Naive B cell (primary cell): ENCODE data around the gene NXPE2. TPM values are rescaled to one million over a fixed set of nuclear protein-coding genes. Genes with fewer than 3 reads are reported as not detected.

Experiments
- ATAC-seq, 2 donors: fragments of 150-1000 bp; cut with Tn5 transposase; 2 replicates each; pipeline ENCODE4 v1.10.0; 2021; ENCODE audit warnings: low read depth in 2 of 2, mild to moderate bottlenecking in 2 of 2, moderate library complexity in 2 of 2
- DNase-seq: peaks from one replicate; pipeline ENCODE4 v3.0.0; 2022
- H3K27ac Mint-ChIP-seq, 6 donors: one replicate each; pipeline ENCODE4 v1.8.0; 2020 to 2022; ENCODE audit warnings: mild to moderate bottlenecking in 6 of 6, mixed read lengths in 6 of 6, moderate library complexity in 5 of 6, inconsistent platforms in 2 of 6
- H3K27me3 Mint-ChIP-seq, 3 donors: one replicate each; pipeline ENCODE4 v1.8.0; 2021 to 2022; ENCODE audit warnings: mixed read lengths in 3 of 3, mild to moderate bottlenecking in 1 of 3
- H3K36me3 Mint-ChIP-seq, 2 donors: one replicate each; pipeline ENCODE4 v1.8.0; 2020 to 2022; ENCODE audit warnings: mixed read lengths in 2 of 2, inconsistent platforms in 1 of 2, mild to moderate bottlenecking in 1 of 2
- H3K4me1 Mint-ChIP-seq, 3 donors: one replicate each; pipeline ENCODE4 v1.8.0; 2020 to 2022; ENCODE audit warnings: mixed read lengths in 3 of 3, inconsistent platforms in 1 of 3, mild to moderate bottlenecking in 1 of 3, moderate library complexity in 1 of 3
- H3K4me3 Mint-ChIP-seq, 8 donors: one replicate each; pipeline ENCODE4 v1.8.0; 2020 to 2022; ENCODE audit warnings: mild to moderate bottlenecking in 8 of 8, mixed read lengths in 8 of 8, moderate library complexity in 8 of 8, inconsistent platforms in 2 of 8
- H3K9me3 Mint-ChIP-seq, 7 donors: one replicate each; pipeline ENCODE4 v1.8.0; 2020 to 2022; ENCODE audit warnings: mixed read lengths in 7 of 7, mild to moderate bottlenecking in 5 of 7, inconsistent platforms in 2 of 7, moderate library complexity in 1 of 7
- polyA plus RNA-seq, 6 donors: library from polyadenylated mRNA; unstranded; fragments of 300-500 nt; fragmentation: Illumina TruSeq; gene quantifications; one replicate each; pipeline ENCODE4 v1.2.3, GENCODE V29; 2021; ENCODE audit warnings: low read depth in 6 of 6

NXPE2 gene
- polyA plus RNA-seq, 6 donors from 2014 or later = not detected

DNA sequence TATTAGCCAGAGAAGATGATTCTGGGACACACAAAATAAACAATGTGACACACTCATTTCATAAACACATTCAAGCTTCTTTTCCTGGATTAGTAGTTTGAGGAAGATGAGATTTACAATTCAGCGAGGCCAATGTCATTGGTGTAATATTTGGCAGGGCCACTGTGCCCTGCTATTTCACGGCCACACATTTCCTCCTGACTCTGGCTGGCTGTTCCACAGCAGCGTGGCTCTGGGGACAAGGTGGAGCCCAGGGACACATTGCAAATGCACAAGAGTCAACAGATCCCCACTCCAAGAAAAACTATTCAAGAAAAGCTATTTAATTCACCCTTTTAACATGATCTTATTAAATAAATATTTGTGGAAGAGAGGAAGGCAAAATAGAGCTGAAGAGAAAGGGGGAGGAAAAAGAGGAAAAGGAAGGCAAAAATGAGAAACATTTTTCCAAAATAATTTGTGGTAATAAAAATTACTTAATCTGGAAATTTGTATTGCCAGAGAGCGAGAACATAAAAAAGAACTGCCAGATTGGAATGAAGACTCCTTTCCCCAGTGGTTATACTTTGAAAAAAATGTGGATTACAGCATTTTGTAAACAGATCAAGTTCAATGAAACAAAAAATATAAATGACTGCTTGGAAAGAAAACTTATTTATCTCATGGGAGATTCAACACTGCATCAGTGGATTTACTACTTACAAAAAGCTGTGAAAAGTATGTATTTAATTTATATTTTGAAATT, 27.1 kb downstream of the NXPE2 start:
- DNase-seq (no peak), ATAC-seq (no peak)
- Mint-ChIP-seq H3K27me3 (peaks cover 0 to 6% (median 0%) of the 10 kb centered on the region in 3 donors), H3K4me3 (no peak overlapping the region), H3K27ac (no peak overlapping the region), H3K4me1 (no peaks in the 10 kb centered on the region), H3K36me3 (no peaks in the 10 kb centered on the region), H3K9me3 (peaks cover 0 to 12% (median 3%) of the 10 kb centered on the region in 7 donors)

DNA sequence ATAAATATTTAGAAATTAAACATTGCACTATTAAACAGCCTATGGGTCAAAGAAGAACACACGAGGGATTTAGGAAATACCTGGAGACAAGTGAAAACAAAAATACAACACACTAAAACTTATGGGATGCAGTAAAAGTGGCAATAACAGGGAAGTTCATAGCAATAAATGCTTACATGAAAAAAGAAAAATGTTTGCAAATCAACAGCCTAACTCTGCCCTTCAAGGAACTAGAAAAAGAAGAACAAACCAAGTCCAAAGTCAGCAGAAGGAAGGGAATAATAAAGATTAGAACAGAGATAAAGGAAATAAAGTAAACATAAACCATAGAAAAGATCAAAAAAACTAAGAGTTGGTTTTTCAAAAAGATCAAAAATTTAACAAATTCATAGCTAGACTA, 31.6 kb downstream of the NXPE2 start:
- Mint-ChIP-seq H3K36me3 (no peaks in the 10 kb centered on the region), H3K27me3 (no peaks in the 10 kb centered on the region), H3K4me3 (no peak overlapping the region), H3K27ac (no peak overlapping the region), H3K4me1 (no peaks in the 10 kb centered on the region), H3K9me3 (peaks cover 0 to 28% (median 10%) of the 10 kb centered on the region in 7 donors)
- DNase-seq (no peak), ATAC-seq (no peak)

DNA sequence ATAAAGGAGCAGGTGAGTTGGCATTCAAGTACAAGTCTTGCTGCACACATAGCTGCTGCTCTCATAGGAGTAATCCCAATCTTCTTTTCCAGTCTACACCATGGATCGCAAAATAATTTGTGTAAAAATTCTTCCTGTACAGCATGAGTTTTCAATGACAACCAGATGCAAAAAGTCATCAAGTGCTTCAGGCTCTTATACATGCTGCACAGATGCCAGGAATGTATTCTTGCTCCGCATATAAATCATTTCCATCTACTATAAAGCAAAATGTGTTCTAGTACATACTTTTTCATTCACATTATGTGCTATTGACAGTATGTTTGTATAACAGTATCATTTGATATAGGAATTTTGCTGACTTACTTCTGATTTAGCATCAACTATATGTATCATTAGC, 35.4 kb downstream of the NXPE2 start:
- Mint-ChIP-seq H3K27me3 (no peaks in the 10 kb centered on the region), H3K4me3 (no peak overlapping the region), H3K36me3 (no peaks in the 10 kb centered on the region)

DNA sequence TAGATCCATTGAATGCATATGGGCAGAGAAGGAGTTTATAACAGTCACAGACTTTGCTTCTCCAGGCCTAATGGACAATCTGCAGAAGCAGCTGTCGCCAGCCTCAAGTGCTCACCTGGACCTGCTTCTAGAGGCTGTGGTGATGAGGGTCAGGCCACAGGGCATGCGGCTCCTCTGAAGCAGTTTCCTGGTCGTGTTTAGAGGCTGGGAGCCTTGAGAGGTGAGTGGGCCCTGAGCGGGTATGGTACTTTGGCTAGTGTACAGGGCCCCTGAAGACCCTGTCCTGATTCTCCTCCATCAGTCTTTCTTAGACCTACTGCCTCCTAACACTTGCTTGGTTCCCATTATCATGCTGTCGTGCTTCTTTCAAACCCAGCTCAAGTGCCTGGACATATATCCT, 41.2 kb downstream of the NXPE2 start:
- Mint-ChIP-seq H3K27me3 (no peaks in the 10 kb centered on the region), H3K4me1 (no peaks in the 10 kb centered on the region), H3K9me3 (peaks cover 0 to 5% (median 0%) of the 10 kb centered on the region in 7 donors), H3K36me3 (no peaks in the 10 kb centered on the region), H3K27ac (no peak overlapping the region), H3K4me3 (no peak overlapping the region)
- ATAC-seq = no peak
- DNase-seq = no peak

More for the DNA sequence above, 35.4 kb downstream of the NXPE2 start:
- ATAC-seq = no peak
- DNase-seq = no peak
- no peaks in the 10 kb centered on the region for H3K4me1 Mint-ChIP-seq
- H3K27ac Mint-ChIP-seq = no peak overlapping the region
- H3K9me3 Mint-ChIP-seq = peaks cover 0 to 22% (median 10%) of the 10 kb centered on the region in 7 donors

DNA sequence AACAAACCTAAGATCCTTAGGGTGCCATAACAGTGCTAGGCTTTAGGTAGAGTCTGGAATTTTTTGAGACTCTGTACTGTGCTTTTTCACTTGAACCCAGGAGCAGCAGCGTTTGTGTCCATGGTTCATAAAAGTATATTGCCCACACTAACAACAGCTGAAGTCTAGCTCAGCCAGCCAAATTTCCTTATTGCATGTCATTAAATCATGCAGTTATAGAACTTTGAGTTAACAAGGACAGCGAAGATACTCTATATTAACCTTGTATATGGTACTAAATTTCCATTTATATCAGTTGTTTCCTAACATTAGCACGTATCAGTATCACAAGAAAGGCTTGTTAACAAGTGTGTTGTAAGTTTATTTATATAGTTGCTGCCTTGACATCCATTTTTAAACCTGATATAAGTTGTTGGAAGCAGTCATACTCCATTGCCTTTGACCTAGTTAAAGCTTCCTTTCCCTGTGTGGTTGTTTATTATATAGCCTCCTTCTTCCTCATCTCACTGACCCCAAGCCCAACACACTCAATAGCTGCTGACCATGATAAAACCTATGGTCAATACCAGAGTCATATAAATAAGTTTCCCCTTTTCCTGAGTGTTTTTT, 46.7 kb downstream of the NXPE2 start:
- peaks cover 5 to 17% (median 10%) of the 10 kb centered on the region in 7 donors for H3K9me3 Mint-ChIP-seq

DNA sequence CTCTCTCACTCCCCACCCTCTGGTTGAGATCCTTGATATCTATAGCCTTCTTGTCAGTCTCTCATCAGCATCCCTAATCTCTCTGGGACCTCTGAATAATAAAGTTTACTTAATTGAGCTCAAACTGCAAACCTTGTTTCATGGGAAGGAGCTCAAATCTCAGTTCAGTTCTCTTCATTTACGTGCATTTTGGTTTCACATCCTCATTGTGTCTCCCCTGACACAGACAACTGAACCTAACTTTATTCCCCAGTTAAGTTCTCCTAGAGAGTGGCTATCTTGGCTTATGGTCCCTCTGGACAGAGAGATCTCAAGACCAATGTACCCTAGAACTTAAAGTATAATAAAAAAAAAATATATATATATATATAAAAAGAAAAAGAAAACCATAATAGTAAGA, 47.3 kb downstream of the NXPE2 start:
- H3K9me3 Mint-ChIP-seq = peaks cover 5 to 17% (median 10%) of the 10 kb centered on the region in 7 donors
- DNase-seq (no peak), ATAC-seq (no peak)
- H3K4me1 Mint-ChIP-seq = no peaks in the 10 kb centered on the region
- no peak overlapping the region for H3K4me3 Mint-ChIP-seq
- H3K27ac Mint-ChIP-seq = no peak overlapping the region
- no peaks in the 10 kb centered on the region for H3K36me3 Mint-ChIP-seq
- H3K27me3 Mint-ChIP-seq = peaks cover 0 to 8% (median 0%) of the 10 kb centered on the region in 3 donors

More for the DNA sequence above, 46.7 kb downstream of the NXPE2 start:
- DNase-seq (no peak), ATAC-seq (no peak)
- H3K27ac Mint-ChIP-seq = no peak overlapping the region
- no peak overlapping the region for H3K4me3 Mint-ChIP-seq
- H3K4me1 Mint-ChIP-seq = no peaks in the 10 kb centered on the region
- H3K27me3 Mint-ChIP-seq = peaks cover 0 to 5% (median 0%) of the 10 kb centered on the region in 3 donors
- no peaks in the 10 kb centered on the region for H3K36me3 Mint-ChIP-seq

DNA sequence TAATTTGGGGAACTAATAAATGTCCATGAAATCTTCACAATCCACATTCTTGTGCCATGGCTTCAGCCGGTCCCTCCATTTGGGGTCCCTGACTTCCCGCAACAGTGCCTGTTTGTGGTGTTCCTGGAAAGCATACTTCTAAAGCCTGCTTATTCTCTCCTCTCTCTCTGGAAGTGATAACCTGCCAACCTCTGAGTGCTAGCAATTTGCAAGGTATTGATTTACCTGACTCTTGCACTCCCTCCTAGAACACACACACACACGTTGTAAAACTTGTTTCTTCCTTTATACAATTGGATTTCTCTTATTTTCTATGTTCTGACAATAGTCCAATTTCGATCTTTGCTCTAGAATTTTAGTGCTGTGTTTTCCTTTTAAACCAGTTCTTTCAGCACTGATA, 58.5 kb downstream of the NXPE2 start:
- Mint-ChIP-seq H3K27me3 (peaks cover 4 to 24% (median 9%) of the 10 kb centered on the region in 3 donors), H3K4me3 (no peak overlapping the region), H3K9me3 (peaks cover 3 to 14% (median 8%) of the 10 kb centered on the region in 7 donors), H3K4me1 (no peaks in the 10 kb centered on the region), H3K36me3 (peaks cover 0 to 8% of the 10 kb centered on the region in 2 donors), H3K27ac (no peak overlapping the region)
- DNase-seq (no peak), ATAC-seq (no peak)

DNA sequence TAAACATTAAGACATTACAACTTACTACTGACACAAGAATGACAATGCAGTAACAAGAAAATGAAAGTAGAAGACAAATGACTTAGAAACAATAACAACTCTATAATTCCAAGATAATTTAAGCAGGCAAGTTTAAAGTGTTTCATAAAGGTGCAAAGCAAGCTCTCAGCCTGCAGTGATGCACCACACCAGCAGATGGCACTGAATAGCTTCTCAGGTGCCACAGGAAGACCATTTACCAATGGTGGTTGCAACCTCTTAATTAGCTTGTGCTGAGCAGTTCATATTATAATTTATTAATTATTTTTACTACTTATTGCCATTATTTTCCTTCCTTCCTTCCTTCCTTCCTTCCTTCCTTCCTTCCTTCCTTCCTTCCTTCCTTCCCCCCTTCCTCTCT, 60.6 kb downstream of the NXPE2 start:
- Mint-ChIP-seq H3K27me3 (peaks cover 4 to 16% (median 9%) of the 10 kb centered on the region in 3 donors), H3K36me3 (peaks cover 0 to 8% of the 10 kb centered on the region in 2 donors), H3K27ac (no peak overlapping the region), H3K4me3 (no peak overlapping the region), H3K9me3 (peaks cover 3 to 14% (median 8%) of the 10 kb centered on the region in 7 donors), H3K4me1 (no peaks in the 10 kb centered on the region)
- DNase-seq (no peak), ATAC-seq (no peak)

DNA sequence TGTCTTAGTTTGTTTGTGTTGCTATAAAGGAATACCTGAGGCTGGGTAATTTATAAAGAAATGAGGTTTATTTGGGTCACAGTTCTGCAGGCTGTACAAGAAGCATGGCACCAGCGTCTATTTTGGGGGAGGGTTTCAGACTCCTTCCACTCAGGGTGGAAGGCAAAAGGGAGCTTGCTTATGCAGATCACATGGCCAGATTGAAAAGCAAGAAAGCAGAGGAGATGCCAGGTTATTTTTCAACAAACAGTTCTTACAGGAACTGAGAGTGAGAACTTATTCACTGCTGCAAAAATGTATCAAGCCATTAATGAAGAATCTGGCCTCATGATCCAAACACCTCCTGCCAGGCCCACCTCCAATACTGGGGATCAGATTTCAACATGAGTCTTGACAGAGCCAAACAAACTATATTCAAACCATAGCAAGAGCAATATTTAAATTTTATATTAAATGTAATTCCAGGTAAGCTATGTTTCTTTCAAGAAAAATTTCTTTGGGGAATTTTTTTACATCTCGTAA, 66.9 kb downstream of the NXPE2 start:
- peaks cover 6 to 16% (median 9%) of the 10 kb centered on the region in 7 donors for H3K9me3 Mint-ChIP-seq
- peaks cover 0 to 8% of the 10 kb centered on the region in 2 donors for H3K36me3 Mint-ChIP-seq
- DNase-seq (no peak), ATAC-seq (no peak)
- no peak overlapping the region for H3K4me3 Mint-ChIP-seq
- no peaks in the 10 kb centered on the region for H3K4me1 Mint-ChIP-seq
- H3K27me3 Mint-ChIP-seq = peaks cover 0 to 5% (median 0%) of the 10 kb centered on the region in 3 donors
- no peak overlapping the region for H3K27ac Mint-ChIP-seq

DNA sequence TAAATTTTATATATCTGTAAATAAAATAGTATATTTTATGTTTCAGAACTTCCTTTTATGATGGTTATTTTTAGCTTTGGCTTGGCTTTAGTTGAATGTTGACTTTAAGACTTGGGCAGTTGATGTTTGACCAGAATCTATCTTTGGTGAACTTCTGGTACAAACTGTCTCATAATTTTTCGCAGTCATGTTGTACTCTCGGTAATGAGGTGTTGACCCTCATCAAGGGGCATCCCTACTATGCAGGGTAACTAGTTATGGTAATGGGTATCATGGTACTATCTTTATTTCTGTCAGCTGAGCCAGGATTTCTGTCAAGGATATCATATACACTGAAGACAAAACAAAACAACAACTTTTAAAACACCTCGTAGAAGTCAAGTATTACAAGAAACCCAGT, 67.7 kb downstream of the NXPE2 start:
- Mint-ChIP-seq H3K27me3 (peaks cover 0 to 5% (median 0%) of the 10 kb centered on the region in 3 donors), H3K4me3 (no peak overlapping the region), H3K36me3 (peaks cover 0 to 7% of the 10 kb centered on the region in 2 donors), H3K4me1 (no peaks in the 10 kb centered on the region), H3K9me3 (peaks cover 4 to 14% (median 6%) of the 10 kb centered on the region in 7 donors), H3K27ac (no peak overlapping the region)
- no peak for ATAC-seq
- DNase-seq = no peak

Other genes starting within 250 kb of the NXPE2 start
- gene REXO2, start 239.1 kb upstream of the NXPE2 start, polyA plus RNA-seq = 10 to 100 TPM; 29.8 to 38.6 (median 32.6) TPM
- not detected for gene NXPE1, start 118.6 kb upstream of the NXPE2 start, polyA plus RNA-seq
- gene NXPE4, start 82.7 kb upstream of the NXPE2 start, polyA plus RNA-seq = not detected